ENCODE results near the gene PCCA. TPM values are rescaled to one million over a fixed set of nuclear protein-coding genes. Genes with fewer than 3 reads are reported as not detected.

The PCCA gene
- total and polyA plus RNA-seq, 9 donors: 23.5 to 62.4 (median 45.8) TPM

- no peak overlapping the region for H3K4me3 ChIP-seq
- no peaks in the 10 kb centered on the region for H3K9me3 ChIP-seq
- no peak overlapping the region for H3K27ac ChIP-seq
- no peak for TF ChIP-seq EP300 (IDR thresholded peaks at IDR 0.05)
- H3K4me1 ChIP-seq (ENCODE audit: insufficient read depth): no peaks in the 10 kb centered on the region
- DNase-seq: no peak
- WGBS, 3 donors: 93 to 95% (median 93%) methylated on average over 11 of the region's 11 CpGs
- H3K27me3 ChIP-seq: no peaks in the 10 kb centered on the region
- intact Hi-C loops (cut with DNase I): no loop called here
- H3K36me3 ChIP-seq: no peaks in the 10 kb centered on the region
These were observed 439.9 kb downstream of the PCCA start for GRCh38 chr13:100528820-100529219.

GRCh38 chr13:100529666-100530377, 440.9 kb downstream of the PCCA start:
- no peak for DNase-seq
- no peaks in the 10 kb centered on the region for H3K9me3 ChIP-seq
- H3K4me1 ChIP-seq (ENCODE audit: insufficient read depth): no peaks in the 10 kb centered on the region
- TF ChIP-seq POLR2A (IDR thresholded peaks at IDR 0.05) (no peak), CTCF (IDR thresholded peaks at IDR 0.05) (no peak), EP300 (IDR thresholded peaks at IDR 0.05) (no peak)
- H3K36me3 ChIP-seq: no peaks in the 10 kb centered on the region
- H3K27ac ChIP-seq: no peak overlapping the region
- H3K27me3 ChIP-seq: no peaks in the 10 kb centered on the region
- intact Hi-C loops (cut with DNase I): no loop called here
- no peak overlapping the region for H3K4me3 ChIP-seq
- 93 to 95% (median 94%) methylated on average over 15 of the region's 15 CpGs for WGBS, 3 donors

- Histone ChIP-seq H3K9me3 (no peaks in the 10 kb centered on the region), H3K27ac (no peak overlapping the region), H3K4me3 (no peak overlapping the region), H3K36me3 (no peaks in the 10 kb centered on the region), H3K27me3 (no peaks in the 10 kb centered on the region), H3K4me1 (ENCODE audit: insufficient read depth) (peaks cover 2% of the 10 kb centered on the region)
- intact Hi-C loops (cut with DNase I): no loop called here
- TF ChIP-seq CTCF (IDR thresholded peaks at IDR 0.05): no peak
- TF ChIP-seq EP300 (IDR thresholded peaks at IDR 0.05): no peak
- no peak for TF ChIP-seq POLR2A (IDR thresholded peaks at IDR 0.05)
- DNase-seq: no peak
- 64 to 71% (median 66%) methylated on average over 11 of the region's 11 CpGs for WGBS, 3 donors
These were observed 441.8 kb downstream of the PCCA start for GRCh38 chr13:100530671-100531213.

- 94 to 98% (median 97%) methylated on average over 33 to 60 of the region's 60 CpGs for WGBS, 3 donors
- no peak overlapping the region for H3K4me3 ChIP-seq
- intact Hi-C loops (cut with DNase I): no loop called here
- H3K9me3 ChIP-seq: no peaks in the 10 kb centered on the region
- TF ChIP-seq POLR2A (IDR thresholded peaks at IDR 0.05) (no peak), CTCF (IDR thresholded peaks at IDR 0.05) (no peak), EP300 (IDR thresholded peaks at IDR 0.05) (no peak)
- H3K27ac ChIP-seq: no peak overlapping the region
- H3K27me3 ChIP-seq: no peaks in the 10 kb centered on the region
- H3K4me1 ChIP-seq (ENCODE audit: insufficient read depth): peaks cover 2% of the 10 kb centered on the region
- no peak for DNase-seq
- H3K36me3 ChIP-seq: no peaks in the 10 kb centered on the region
These were observed 443.3 kb downstream of the PCCA start for GRCh38 chr13:100532090-100532766.
